GM21576 (cell line): Measurements from ENCODE around the gene DNAJA1.
"Not testable (repeated sequence)": the region's sequence is repeated elsewhere in the genome, so short reads cannot be mapped to it uniquely, and the experiment has no call there.

Experiments
- ATAC-seq: cut with Tn5 transposase; IDR thresholded peaks from one replicate; pipeline ENCODE4 v1.9.1; 2021; ENCODE audit warnings: mild to moderate bottlenecking, moderate library complexity; ENCODE audit not compliant: unreplicated experiment

DNAJA1 gene

GRCh38 chr9:33024966-33025571 lies at the start of gene DNAJA1:
DNAJA1 (plus strand) TSS chr9:33025273; CDS start chr9:33026485, 1,212 bp downstream.
- peak; percentile 91 for ATAC-seq

GRCh38 chr9:32978051-32978450 lies 47.0 kb upstream of the DNAJA1 start:
- no peak for ATAC-seq

GRCh38 chr9:32986971-32987370 lies 38.1 kb upstream of the DNAJA1 start:
- no peak for ATAC-seq

GRCh38 chr9:32989660-32990059 lies 35.4 kb upstream of the DNAJA1 start:
- no peak for ATAC-seq

GRCh38 chr9:32991897-32992594 lies 33.0 kb upstream of the DNAJA1 start:
- ATAC-seq = no peak

- no peak for ATAC-seq
Observed at GRCh38 chr9:32992595-32993238, 32.4 kb upstream of the DNAJA1 start.

- ATAC-seq = not testable (repeated sequence)
Observed at GRCh38 chr9:33000682-33001055, 24.4 kb upstream of the DNAJA1 start.

GRCh38 chr9:33005335-33005734 lies 19.7 kb upstream of the DNAJA1 start:
- not testable (repeated sequence) for ATAC-seq

GRCh38 chr9:33007755-33008154 lies 17.3 kb upstream of the DNAJA1 start:
- no peak for ATAC-seq

- no peak for ATAC-seq
Observed at GRCh38 chr9:33011831-33012230, 13.2 kb upstream of the DNAJA1 start.

GRCh38 chr9:33012328-33013069 lies 12.6 kb upstream of the DNAJA1 start:
- no peak for ATAC-seq

- no peak for ATAC-seq
Observed at GRCh38 chr9:33013962-33014664, 11.0 kb upstream of the DNAJA1 start.

- no peak for ATAC-seq
Observed at GRCh38 chr9:33014665-33015014, 10.4 kb upstream of the DNAJA1 start.

- ATAC-seq = no peak
Observed at GRCh38 chr9:33017283-33018041, 7.6 kb upstream of the DNAJA1 start.

- ATAC-seq = no peak
Observed at GRCh38 chr9:33019797-33020196, 5.3 kb upstream of the DNAJA1 start.

- ATAC-seq = no peak
Observed at GRCh38 chr9:33022303-33022702, 2.8 kb upstream of the DNAJA1 start.

GRCh38 chr9:33022755-33023154 lies 2.3 kb upstream of the DNAJA1 start:
- no peak for ATAC-seq

- no peak for ATAC-seq
Observed at GRCh38 chr9:33023661-33024060, 1.4 kb upstream of the DNAJA1 start.

- no peak for ATAC-seq
Observed at GRCh38 chr9:33024126-33024965, 727 bp upstream of the DNAJA1 start.
